Tibial nerve (tissue), 3 donors: ENCODE measurements around the gene ITSN2.

Source experiments
- POLR2A ChIP-seq, 2 donors: fragments of 450-650 bp; IDR thresholded peaks; one replicate each; pipeline ENCODE4 v1.6.1; 2017; ENCODE audit warnings: antibody characterized with exemption in 2 of 2, mild to moderate bottlenecking in 2 of 2, moderate library complexity in 2 of 2
- TF ChIP-seq, protein P1 (sequence below), 5 experiments: fragments of 200-600 bp in 3 of 5; fragments of 450-650 bp in 2 of 5; sonication (generic) in 3 of 5; IDR thresholded peaks; one replicate each; pipeline ENCODE4 v1.5.1; 2016 to 2019; ENCODE audit warnings: antibody characterized with exemption in 5 of 5, mild to moderate bottlenecking in 3 of 5, moderate library complexity in 2 of 5

GRCh38 chr2:24372033-24372432, 11.7 kb upstream of the ITSN2 start:
- TF ChIP-seq, protein P1, sequence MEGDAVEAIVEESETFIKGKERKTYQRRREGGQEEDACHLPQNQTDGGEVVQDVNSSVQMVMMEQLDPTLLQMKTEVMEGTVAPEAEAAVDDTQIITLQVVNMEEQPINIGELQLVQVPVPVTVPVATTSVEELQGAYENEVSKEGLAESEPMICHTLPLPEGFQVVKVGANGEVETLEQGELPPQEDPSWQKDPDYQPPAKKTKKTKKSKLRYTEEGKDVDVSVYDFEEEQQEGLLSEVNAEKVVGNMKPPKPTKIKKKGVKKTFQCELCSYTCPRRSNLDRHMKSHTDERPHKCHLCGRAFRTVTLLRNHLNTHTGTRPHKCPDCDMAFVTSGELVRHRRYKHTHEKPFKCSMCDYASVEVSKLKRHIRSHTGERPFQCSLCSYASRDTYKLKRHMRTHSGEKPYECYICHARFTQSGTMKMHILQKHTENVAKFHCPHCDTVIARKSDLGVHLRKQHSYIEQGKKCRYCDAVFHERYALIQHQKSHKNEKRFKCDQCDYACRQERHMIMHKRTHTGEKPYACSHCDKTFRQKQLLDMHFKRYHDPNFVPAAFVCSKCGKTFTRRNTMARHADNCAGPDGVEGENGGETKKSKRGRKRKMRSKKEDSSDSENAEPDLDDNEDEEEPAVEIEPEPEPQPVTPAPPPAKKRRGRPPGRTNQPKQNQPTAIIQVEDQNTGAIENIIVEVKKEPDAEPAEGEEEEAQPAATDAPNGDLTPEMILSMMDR (IDR thresholded peaks at IDR 0.05), result no peak
- TF ChIP-seq POLR2A (IDR thresholded peaks at IDR 0.05), result no peak
